ENCODE results near the gene UBE2U.

The UBE2U gene

DNA sequence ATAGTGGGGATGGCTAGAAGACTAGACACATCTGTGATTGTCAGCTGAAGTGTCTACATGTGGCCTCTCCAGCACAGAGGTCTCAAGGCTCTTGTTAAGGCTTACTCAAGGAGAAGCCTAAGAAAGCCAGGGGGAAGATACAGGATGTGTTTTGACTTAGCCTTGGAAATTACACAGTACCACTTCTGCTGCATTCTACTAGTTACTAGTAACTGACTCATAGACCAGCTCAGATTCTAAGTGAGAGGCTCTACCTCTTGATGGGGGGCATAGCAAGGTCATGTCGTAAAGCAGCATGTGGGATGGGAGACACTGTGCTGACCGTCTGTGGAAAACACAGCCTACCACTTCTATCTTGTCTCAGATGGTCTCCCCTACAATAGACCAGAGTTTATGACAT lies 99.5 kb downstream of the UBE2U start:
- TF ChIP-seq CTCF (IDR thresholded peaks at IDR 0.05; ENCODE audit: low read depth, low read length): no peak
- no peak overlapping the region for H3K4me3 ChIP-seq (ENCODE audit: low read depth, low read length)

DNA sequence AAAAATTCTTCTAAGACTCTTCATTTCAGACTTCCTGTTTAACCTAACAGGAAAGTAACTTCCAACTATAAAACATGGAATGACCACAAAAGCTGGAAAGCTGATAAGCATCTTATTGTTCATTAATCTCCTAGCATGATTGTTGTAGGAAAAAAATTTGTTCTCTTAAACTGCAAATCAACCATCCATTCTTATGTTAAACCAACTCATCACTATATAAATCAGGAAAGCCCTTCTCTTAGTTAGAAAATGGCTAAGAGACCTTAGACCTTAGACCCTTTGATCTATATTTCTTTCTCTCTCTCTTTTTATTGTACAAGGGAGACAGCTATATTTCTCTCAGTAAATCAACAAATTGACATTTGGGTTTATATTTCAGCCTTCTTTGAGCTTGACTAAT lies 101.4 kb downstream of the UBE2U start:
- H3K4me3 ChIP-seq (ENCODE audit: low read depth, low read length): no peak overlapping the region
- TF ChIP-seq CTCF (IDR thresholded peaks at IDR 0.05; ENCODE audit: low read depth, low read length): no peak

- no peak overlapping the region for H3K4me3 ChIP-seq (ENCODE audit: low read depth, low read length)
- TF ChIP-seq CTCF (IDR thresholded peaks at IDR 0.05; ENCODE audit: low read depth, low read length): no peak
These were observed 105.4 kb downstream of the UBE2U start for GRCh38 chr1:64308866-64309265.

GRCh38 chr1:64309431-64309831 lies 106.0 kb downstream of the UBE2U start:
- TF ChIP-seq CTCF (IDR thresholded peaks at IDR 0.05; ENCODE audit: low read depth, low read length): no peak
- no peak overlapping the region for H3K4me3 ChIP-seq (ENCODE audit: low read depth, low read length)

DNA sequence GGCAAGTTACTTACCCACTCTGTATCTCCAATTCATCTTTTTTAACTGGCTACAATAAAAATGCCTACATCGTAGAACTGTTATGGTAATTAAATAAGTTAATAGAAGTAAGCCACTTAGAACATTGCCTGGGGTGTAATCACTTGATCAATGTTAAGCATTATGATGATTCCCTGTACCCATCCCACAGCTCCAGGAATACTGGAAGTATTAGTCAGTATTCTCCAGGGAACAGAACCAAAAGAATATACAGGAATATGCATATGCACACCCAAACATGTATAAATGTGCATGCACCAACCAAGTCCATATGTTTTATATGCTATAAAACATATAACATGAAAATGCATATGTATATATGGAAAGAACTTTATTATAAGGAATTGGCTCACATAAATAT lies 107.3 kb downstream of the UBE2U start:
- no peak overlapping the region for H3K4me3 ChIP-seq (ENCODE audit: low read depth, low read length)
- TF ChIP-seq CTCF (IDR thresholded peaks at IDR 0.05; ENCODE audit: low read depth, low read length): no peak

DNA sequence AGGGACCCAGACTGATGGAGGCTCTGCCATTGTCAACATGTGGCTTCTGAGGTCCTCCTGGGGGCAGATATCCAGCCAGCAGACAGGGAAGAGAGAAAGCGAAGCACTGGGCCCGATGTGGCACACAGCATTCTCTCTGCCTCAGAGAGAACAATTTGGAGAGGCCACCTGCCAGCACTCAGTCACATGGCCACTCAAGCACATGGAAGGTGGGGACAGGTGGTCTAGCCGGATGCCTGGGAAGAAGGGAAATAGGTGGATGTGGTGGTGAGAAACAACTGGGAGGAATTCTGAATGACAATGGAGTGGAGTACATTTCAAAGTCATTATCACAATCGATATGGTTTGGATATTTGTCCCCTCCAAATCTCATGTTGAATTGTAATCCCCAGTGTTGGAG lies 109.0 kb downstream of the UBE2U start:
- no peak overlapping the region for H3K4me3 ChIP-seq (ENCODE audit: low read depth, low read length)
- TF ChIP-seq CTCF (IDR thresholded peaks at IDR 0.05; ENCODE audit: low read depth, low read length): no peak

GRCh38 chr1:64315402-64315801 lies 112.0 kb downstream of the UBE2U start:
- H3K4me3 ChIP-seq (ENCODE audit: low read depth, low read length): no peak overlapping the region
- TF ChIP-seq CTCF (IDR thresholded peaks at IDR 0.05; ENCODE audit: low read depth, low read length): no peak
